ENCODE measurements around the gene KLC1. TPM values are rescaled to one million over a fixed set of nuclear protein-coding genes. Genes with fewer than 3 reads are reported as not detected.

KLC1 gene
- total RNA-seq, 1 experiment from 2014 or later: 55.8 TPM

Other genes with a start within 250 kb of the KLC1 start
- 17.7 and 17.8 TPM in 2 replicates for gene MARK3, start 243.8 kb upstream of the KLC1 start, total RNA-seq (2014; rRNA removed; shearing (Covaris generic); ENCODE audit: low replicate concordance)
- 14.8 and 25.2 TPM in 2 replicates for gene CKB, start 106.4 kb upstream of the KLC1 start, total RNA-seq (2014; rRNA removed; shearing (Covaris generic); ENCODE audit: low replicate concordance)
- gene TRMT61A, start 100.0 kb upstream of the KLC1 start, total RNA-seq (2014; rRNA removed; shearing (Covaris generic); ENCODE audit: low replicate concordance): 14.4 and 25.3 TPM in 2 replicates
- 2.6 and 4.4 TPM in 2 replicates for gene BAG5, start 66.6 kb upstream of the KLC1 start, total RNA-seq (2014; rRNA removed; shearing (Covaris generic); ENCODE audit: low replicate concordance)
- 42.8 and 55.6 TPM in 2 replicates for gene COA8, start 66.3 kb upstream of the KLC1 start, total RNA-seq (2014; rRNA removed; shearing (Covaris generic); ENCODE audit: low replicate concordance)
- gene XRCC3, start 86.2 kb downstream of the KLC1 start, total RNA-seq (2014; rRNA removed; shearing (Covaris generic); ENCODE audit: low replicate concordance): 32.9 and 50.0 TPM in 2 replicates
- gene ZFYVE21, start 86.6 kb downstream of the KLC1 start, total RNA-seq (2014; rRNA removed; shearing (Covaris generic); ENCODE audit: low replicate concordance): 9.7 and 12.3 TPM in 2 replicates
- 2.1 and 2.5 TPM in 2 replicates for gene PPP1R13B, start 218.4 kb downstream of the KLC1 start, total RNA-seq (2014; rRNA removed; shearing (Covaris generic); ENCODE audit: low replicate concordance)